Smooth muscle cell (in vitro differentiated cells): ENCODE results near the gene PSMD11. TPM values are rescaled to one million over a fixed set of nuclear protein-coding genes. Genes with fewer than 3 reads are reported as not detected.

Experiments
- DNase-seq: peaks from one replicate; lab custom pipeline; 2025; ENCODE audit not compliant: unreplicated experiment; lab: John Stamatoyannopoulos, UW
- H2AFZ ChIP-seq: fragments of 200-600 bp; sonication (generic); 2 replicates; pipeline ENCODE4 v1.6.0; 2016; ENCODE audit warnings: antibody characterized with exemption, low read depth, mild to moderate bottlenecking
- H3F3A ChIP-seq: fragments of 200-600 bp; sonication (generic); 2 replicates; pipeline ENCODE4 v1.6.0; 2017; ENCODE audit warnings: antibody characterized with exemption, low read depth
- H3K27ac ChIP-seq: fragments of 200-600 bp; sonication (generic); 2 replicates; pipeline ENCODE4 v1.5.1; 2016; ENCODE audit warnings: low read depth, mild to moderate bottlenecking
- H3K27me3 ChIP-seq: fragments of 200-600 bp; sonication (generic); 2 replicates; pipeline ENCODE4 v1.6.1; 2016; ENCODE audit warnings: low read depth, mild to moderate bottlenecking
- H3K36me3 ChIP-seq: fragments of 200-600 bp; sonication (generic); 2 replicates; pipeline ENCODE4 v1.5.1; 2016; ENCODE audit warnings: low read depth
- H3K4me1 ChIP-seq: fragments of 200-600 bp; sonication (generic); 2 replicates; pipeline ENCODE4 v1.5.1; 2016; ENCODE audit warnings: low read depth
- H3K4me2 ChIP-seq: fragments of 200-600 bp; sonication (generic); 2 replicates; pipeline ENCODE4 v1.6.0; 2016; ENCODE audit warnings: mild to moderate bottlenecking
- H3K4me3 ChIP-seq: fragments of 200-600 bp; sonication (generic); 2 replicates; pipeline ENCODE4 v1.5.1; 2016; ENCODE audit warnings: mild to moderate bottlenecking
- H3K79me2 ChIP-seq: fragments of 200-600 bp; sonication (generic); 2 replicates; pipeline ENCODE4 v1.6.0; 2016; ENCODE audit warnings: low read depth, mild to moderate bottlenecking
- H3K9ac ChIP-seq: fragments of 200-600 bp; sonication (generic); 2 replicates; pipeline ENCODE4 v1.6.0; 2016; ENCODE audit warnings: low read depth
- H3K9me3 ChIP-seq: fragments of 200-600 bp; sonication (generic); replicated peaks from 2 replicates; pipeline ENCODE4 v1.5.1; 2016; ENCODE audit warnings: low read depth
- H4K20me1 ChIP-seq: fragments of 200-600 bp; sonication (generic); 2 replicates; pipeline ENCODE4 v1.6.0; 2016; ENCODE audit warnings: low read depth
- CTCF ChIP-seq: fragments of 200-600 bp; sonication (generic); IDR thresholded peaks from 2 replicates; pipeline ENCODE4 v1.5.1; 2017; ENCODE audit warnings: borderline replicate concordance, mild to moderate bottlenecking, antibody characterized with exemption; ENCODE audit not compliant: insufficient read depth, poor library complexity, severe bottlenecking
- WGBS: methylation state at CpG from one replicate; pipeline ENCODE4 v1.1.7; 2016; ENCODE audit warnings: low lambda C conversion rate; 5-methylcytosine and 5-hydroxymethylcytosine counted together
- polyA plus RNA-seq: library from polyadenylated mRNA; unstranded; fragments of >200 nt; fragmentation: Nextera tagmentation; extraction: Ambion mirVana; gene quantifications from 2 replicates; pipeline ENCODE4 v1.2.1, GENCODE V29; 2016
- total RNA-seq: library from RNA; depleted of rRNA; stranded (reverse); fragments of >200 nt; gene quantifications from 2 replicates; pipeline ENCODE4 v1.2.3, GENCODE V29; 2014

Gene PSMD11
- total and polyA plus RNA-seq, 2 experiments from 2014 or later, result 46.9 to 150 TPM

- no peaks in the 10 kb centered on the region for H3K9me3 ChIP-seq
- H3K4me2 ChIP-seq, result no peak overlapping the region
- no peaks in the 10 kb centered on the region for H3K27me3 ChIP-seq
- H2AFZ ChIP-seq, result no peak overlapping the region
- H3K27ac ChIP-seq, result no peak overlapping the region
- peaks cover 46% of the 10 kb centered on the region for H3K36me3 ChIP-seq
- TF ChIP-seq CTCF, result no peak
- DNase-seq, result no peak
- peaks cover 73% of the 10 kb centered on the region for H4K20me1 ChIP-seq
- H3K4me3 ChIP-seq, result no peak overlapping the region
- H3K9ac ChIP-seq, result no peak overlapping the region
- H3K79me2 ChIP-seq, result peaks cover 34% of the 10 kb centered on the region
- WGBS, result 98% methylated on average over 7 of the region's 7 CpGs
- H3K4me1 ChIP-seq, result no peaks in the 10 kb centered on the region
- no peaks in the 10 kb centered on the region for H3F3A ChIP-seq
Measured at GRCh38 chr17:32467949-32468348, 23.6 kb downstream of the PSMD11 start.

- Histone ChIP-seq H3K27ac (no peak overlapping the region), H3K9ac (no peak overlapping the region), H3K4me3 (no peak overlapping the region), H3K4me1 (no peaks in the 10 kb centered on the region), H4K20me1 (peaks cover 54% of the 10 kb centered on the region), H2AFZ (no peak overlapping the region), H3K36me3 (peaks cover 41% of the 10 kb centered on the region), H3K4me2 (no peak overlapping the region), H3K79me2 (peaks cover 28% of the 10 kb centered on the region), H3K9me3 (no peaks in the 10 kb centered on the region), H3K27me3 (no peaks in the 10 kb centered on the region), H3F3A (no peaks in the 10 kb centered on the region)
- TF ChIP-seq CTCF, result no peak
- over 99% methylated on average over 6 of the region's 6 CpGs for WGBS
- DNase-seq, result no peak
Measured at GRCh38 chr17:32470405-32471167, 26.3 kb downstream of the PSMD11 start.

- WGBS, result 96% methylated on average over 4 of the region's 4 CpGs
- H3K36me3 ChIP-seq, result peaks cover 35% of the 10 kb centered on the region
- no peak overlapping the region for H3K4me3 ChIP-seq
- peaks cover 56% of the 10 kb centered on the region for H4K20me1 ChIP-seq
- peaks cover 22% of the 10 kb centered on the region for H3K79me2 ChIP-seq
- no peaks in the 10 kb centered on the region for H3F3A ChIP-seq
- no peak for DNase-seq
- no peak for TF ChIP-seq CTCF
- H3K4me1 ChIP-seq, result no peaks in the 10 kb centered on the region
- H2AFZ ChIP-seq, result no peak overlapping the region
- H3K9ac ChIP-seq, result no peak overlapping the region
- H3K27ac ChIP-seq, result no peak overlapping the region
- H3K4me2 ChIP-seq, result no peak overlapping the region
- H3K27me3 ChIP-seq, result no peaks in the 10 kb centered on the region
- no peaks in the 10 kb centered on the region for H3K9me3 ChIP-seq
Measured at GRCh38 chr17:32471652-32472051, 27.3 kb downstream of the PSMD11 start.

GRCh38 chr17:32475258-32475657 lies 30.9 kb downstream of the PSMD11 start:
- Histone ChIP-seq H3K27ac (no peak overlapping the region), H3K9ac (no peak overlapping the region), H3K4me1 (no peaks in the 10 kb centered on the region), H2AFZ (no peak overlapping the region), H3K4me3 (no peak overlapping the region), H3K4me2 (no peak overlapping the region), H3K27me3 (no peaks in the 10 kb centered on the region), H4K20me1 (peaks cover 35% of the 10 kb centered on the region), H3K9me3 (no peaks in the 10 kb centered on the region), H3K79me2 (peaks cover 12% of the 10 kb centered on the region), H3K36me3 (peaks cover 29% of the 10 kb centered on the region), H3F3A (no peaks in the 10 kb centered on the region)
- no peak for DNase-seq
- TF ChIP-seq CTCF, result no peak
- WGBS, result 95% methylated on average over 3 of the region's 3 CpGs
